Measurements from ENCODE around the gene GAD1. TPM values are rescaled to one million over a fixed set of nuclear protein-coding genes. Genes with fewer than 3 reads are reported as not detected.

GAD1 gene
- total and polyA plus RNA-seq, 4 donors: 0.08 to 1.4 (median 0.51) TPM

DNA sequence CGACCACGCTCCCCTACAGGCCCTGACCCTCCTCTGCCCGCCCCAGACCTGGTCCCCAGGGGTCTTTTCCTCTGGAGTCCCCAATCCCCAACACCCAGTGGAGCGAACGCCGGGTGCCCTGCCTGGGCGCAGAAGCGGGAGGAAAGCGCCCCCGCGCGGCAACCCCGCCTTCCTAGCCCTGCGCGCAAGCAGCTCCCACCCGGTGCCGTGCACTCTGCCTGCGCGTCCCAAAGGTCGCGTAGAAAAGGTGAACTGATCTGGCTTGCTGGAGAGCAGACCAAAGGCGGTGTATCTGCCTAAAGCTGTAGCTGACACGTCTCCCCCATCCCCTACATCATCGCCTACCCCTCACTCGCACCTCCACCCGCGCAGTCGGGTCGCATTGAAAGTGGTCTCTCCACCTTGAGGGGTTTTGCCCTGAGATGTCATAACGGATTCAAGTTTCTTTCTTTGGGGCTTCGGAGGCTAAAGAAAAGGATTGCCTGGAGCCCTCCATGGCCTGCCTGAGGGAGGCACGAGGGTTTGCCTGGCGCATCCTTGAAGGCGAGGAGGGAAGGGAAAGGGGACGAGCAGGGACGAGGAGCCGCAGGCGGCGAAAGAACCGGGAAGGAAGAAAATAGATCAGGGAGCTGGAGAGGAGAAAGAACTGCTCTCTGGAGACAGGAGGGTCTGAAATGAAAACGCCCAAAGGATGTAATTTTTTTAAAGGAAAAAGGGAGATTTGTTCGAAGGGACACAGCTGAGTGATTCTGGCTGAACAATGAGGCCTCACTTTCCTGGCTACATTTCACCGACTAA is 5.8 kb downstream of the GAD1 start:
- H3K4me1 ChIP-seq (ENCODE audit: control insufficient read depth in 5 of 5, insufficient read depth in 5 of 5, low read length in 5 of 5): peaks cover 0 to 39% (median 10%) of the 10 kb centered on the region in 5 donors
- no peak overlapping the region for H3K4me3 ChIP-seq
- no peak overlapping the region for H3K9ac ChIP-seq (ENCODE audit: insufficient read depth in 1 of 2, low read length in 2 of 2)
- no peaks in the 10 kb centered on the region for H3K36me3 ChIP-seq (ENCODE audit: control insufficient read depth in 4 of 4, insufficient read depth in 4 of 4, low read length in 4 of 4)
- ATAC-seq (ENCODE audit: insufficient read depth, low FRiP score): no peak
- WGBS, 2 donors: 9 to 12% methylated on average over 39 to 43 of the region's 43 CpGs
- no peak overlapping the region for H3K27ac ChIP-seq (ENCODE audit: low read depth in 1 of 2, low read length in 1 of 2)
- H3K9me3 ChIP-seq (ENCODE audit: control insufficient read depth in 4 of 4, insufficient read depth in 3 of 4, low read length in 3 of 4): peaks cover 0 to 5% (median 0%) of the 10 kb centered on the region in 4 donors
- DNase-seq: no peak
- TF ChIP-seq, protein P1, sequence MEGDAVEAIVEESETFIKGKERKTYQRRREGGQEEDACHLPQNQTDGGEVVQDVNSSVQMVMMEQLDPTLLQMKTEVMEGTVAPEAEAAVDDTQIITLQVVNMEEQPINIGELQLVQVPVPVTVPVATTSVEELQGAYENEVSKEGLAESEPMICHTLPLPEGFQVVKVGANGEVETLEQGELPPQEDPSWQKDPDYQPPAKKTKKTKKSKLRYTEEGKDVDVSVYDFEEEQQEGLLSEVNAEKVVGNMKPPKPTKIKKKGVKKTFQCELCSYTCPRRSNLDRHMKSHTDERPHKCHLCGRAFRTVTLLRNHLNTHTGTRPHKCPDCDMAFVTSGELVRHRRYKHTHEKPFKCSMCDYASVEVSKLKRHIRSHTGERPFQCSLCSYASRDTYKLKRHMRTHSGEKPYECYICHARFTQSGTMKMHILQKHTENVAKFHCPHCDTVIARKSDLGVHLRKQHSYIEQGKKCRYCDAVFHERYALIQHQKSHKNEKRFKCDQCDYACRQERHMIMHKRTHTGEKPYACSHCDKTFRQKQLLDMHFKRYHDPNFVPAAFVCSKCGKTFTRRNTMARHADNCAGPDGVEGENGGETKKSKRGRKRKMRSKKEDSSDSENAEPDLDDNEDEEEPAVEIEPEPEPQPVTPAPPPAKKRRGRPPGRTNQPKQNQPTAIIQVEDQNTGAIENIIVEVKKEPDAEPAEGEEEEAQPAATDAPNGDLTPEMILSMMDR (IDR thresholded peaks at IDR 0.05; ENCODE audit: control extremely low read depth, extremely low read depth): no peak
- H3K27me3 ChIP-seq (ENCODE audit: control insufficient read depth in 3 of 3, insufficient read depth in 3 of 3, low read length in 2 of 3): peaks cover 3 to 88% (median 65%) of the 10 kb centered on the region in 3 donors

DNA sequence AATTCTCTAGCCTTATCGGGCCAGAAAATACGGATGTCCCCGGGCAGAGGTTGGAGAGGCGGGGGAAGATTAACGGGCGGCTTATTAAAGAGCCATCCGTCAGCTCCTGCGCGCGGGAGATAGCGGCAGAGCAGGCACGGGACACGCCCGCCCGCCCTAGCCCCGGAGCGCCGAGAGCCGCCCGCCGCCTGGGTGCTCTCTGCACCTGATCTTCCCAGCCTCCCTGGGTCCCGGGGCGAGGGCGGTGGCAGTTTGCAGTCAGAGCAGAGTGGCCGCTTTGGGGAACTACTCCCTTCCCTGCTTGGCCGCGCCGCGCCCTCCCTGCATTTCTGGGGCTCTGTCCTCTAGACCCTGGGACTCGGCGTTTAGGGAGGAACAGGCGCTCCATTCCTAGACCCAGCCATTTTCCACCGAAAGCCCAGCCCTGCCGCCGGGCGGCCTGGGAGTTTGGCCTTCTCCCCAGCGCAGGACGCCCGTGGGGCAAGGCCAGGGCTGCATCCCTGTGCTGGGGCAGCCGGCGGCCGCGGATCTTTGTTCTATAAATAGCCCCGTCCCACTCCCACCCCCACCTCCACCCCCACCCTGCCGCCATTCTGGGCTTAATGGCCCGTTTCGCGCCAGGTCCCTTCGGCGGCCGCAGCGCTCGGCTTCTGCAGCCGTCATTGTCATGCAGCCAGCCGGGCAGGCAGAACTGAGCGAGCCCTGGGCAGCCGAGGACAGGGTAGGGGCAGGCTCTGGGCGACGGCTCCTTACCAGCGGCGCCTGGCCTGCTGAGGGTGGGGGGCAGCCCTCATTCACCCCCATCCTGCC is 6.6 kb downstream of the GAD1 start:
- TF ChIP-seq, protein P1 (IDR thresholded peaks at IDR 0.05; ENCODE audit: control extremely low read depth, extremely low read depth): no peak
- ATAC-seq (ENCODE audit: insufficient read depth, low FRiP score) (no peak), DNase-seq (peak in 1 of 3 donors; percentile 26)
- no peak overlapping the region for H3K9ac ChIP-seq (ENCODE audit: insufficient read depth in 1 of 2, low read length in 2 of 2)
- H3K36me3 ChIP-seq (ENCODE audit: control insufficient read depth in 4 of 4, insufficient read depth in 4 of 4, low read length in 4 of 4): no peaks in the 10 kb centered on the region
- peaks cover 0 to 5% (median 0%) of the 10 kb centered on the region in 4 donors for H3K9me3 ChIP-seq (ENCODE audit: control insufficient read depth in 4 of 4, insufficient read depth in 3 of 4, low read length in 3 of 4)
- H3K4me1 ChIP-seq (ENCODE audit: control insufficient read depth in 5 of 5, insufficient read depth in 5 of 5, low read length in 5 of 5): peaks cover 0 to 32% (median 10%) of the 10 kb centered on the region in 5 donors
- peaks cover 3 to 85% (median 57%) of the 10 kb centered on the region in 3 donors for H3K27me3 ChIP-seq (ENCODE audit: control insufficient read depth in 3 of 3, insufficient read depth in 3 of 3, low read length in 2 of 3)
- no peak overlapping the region for H3K27ac ChIP-seq (ENCODE audit: low read depth in 1 of 2, low read length in 1 of 2)
- H3K4me3 ChIP-seq: no peak overlapping the region
- WGBS, 2 donors: 2 to 8% methylated on average over 54 to 61 of the region's 61 CpGs

DNA sequence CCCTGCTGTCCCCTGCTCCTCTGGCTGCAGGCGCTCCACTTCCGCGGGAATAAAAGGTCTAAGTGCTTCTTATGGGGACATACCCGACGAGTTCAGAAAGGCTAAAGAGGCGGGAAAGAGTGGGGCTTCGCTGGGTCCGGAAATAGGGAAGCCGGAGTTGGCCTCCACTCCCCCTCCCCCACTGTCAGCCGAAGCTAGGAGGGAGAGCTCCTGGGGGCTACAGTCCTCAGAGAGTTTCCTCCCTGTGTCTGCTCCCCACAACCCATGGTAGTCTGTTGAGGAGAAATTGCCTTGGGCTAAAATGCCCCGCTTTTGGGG is 7.2 kb downstream of the GAD1 start:
- H3K27ac ChIP-seq (ENCODE audit: low read depth in 1 of 2, low read length in 1 of 2): no peak overlapping the region
- H3K9me3 ChIP-seq (ENCODE audit: control insufficient read depth in 4 of 4, insufficient read depth in 3 of 4, low read length in 3 of 4): peaks cover 0 to 5% (median 0%) of the 10 kb centered on the region in 4 donors
- no peaks in the 10 kb centered on the region for H3K36me3 ChIP-seq (ENCODE audit: control insufficient read depth in 4 of 4, insufficient read depth in 4 of 4, low read length in 4 of 4)
- H3K4me1 ChIP-seq (ENCODE audit: control insufficient read depth in 5 of 5, insufficient read depth in 5 of 5, low read length in 5 of 5): peaks cover 0 to 30% (median 10%) of the 10 kb centered on the region in 5 donors
- no peak overlapping the region for H3K4me3 ChIP-seq
- ATAC-seq (ENCODE audit: insufficient read depth, low FRiP score) (no peak), DNase-seq (peak in 1 of 3 donors; percentile 19)
- H3K9ac ChIP-seq (ENCODE audit: insufficient read depth in 1 of 2, low read length in 2 of 2): no peak overlapping the region
- WGBS, 2 donors: 7 to 20% methylated on average over 10 to 11 of the region's 11 CpGs
- TF ChIP-seq, protein P1 (IDR thresholded peaks at IDR 0.05; ENCODE audit: control extremely low read depth, extremely low read depth): no peak
- peaks cover 3 to 80% (median 52%) of the 10 kb centered on the region in 3 donors for H3K27me3 ChIP-seq (ENCODE audit: control insufficient read depth in 3 of 3, insufficient read depth in 3 of 3, low read length in 2 of 3)
